T47D (cell line): ENCODE results near the gene GSS.
A peak's percentile ranks its signal among the peaks of the same experiment; 100 is the strongest.

Source experiments
- DNase-seq, 2 experiments: peaks; one replicate each; pipeline versions ENCODE4 v3.0.0 to v3.0.0-alpha.2; 2011 to 2012; ENCODE audit warnings: low read depth in 1 of 2, low spot score in 1 of 2
- JUND ChIP-seq: IDR thresholded peaks from 2 replicates; pipeline ENCODE4 v1.6.1; 2012; ENCODE audit warnings: low read depth
- in situ Hi-C: cut with HindIII; loops from 2 replicates; pipeline ENCODE4 v1.10.0; 2016; ENCODE audit warnings: low sequenced_read_pairs, low pct_unique_long_range_greater_than_20kb

Gene GSS

DNA sequence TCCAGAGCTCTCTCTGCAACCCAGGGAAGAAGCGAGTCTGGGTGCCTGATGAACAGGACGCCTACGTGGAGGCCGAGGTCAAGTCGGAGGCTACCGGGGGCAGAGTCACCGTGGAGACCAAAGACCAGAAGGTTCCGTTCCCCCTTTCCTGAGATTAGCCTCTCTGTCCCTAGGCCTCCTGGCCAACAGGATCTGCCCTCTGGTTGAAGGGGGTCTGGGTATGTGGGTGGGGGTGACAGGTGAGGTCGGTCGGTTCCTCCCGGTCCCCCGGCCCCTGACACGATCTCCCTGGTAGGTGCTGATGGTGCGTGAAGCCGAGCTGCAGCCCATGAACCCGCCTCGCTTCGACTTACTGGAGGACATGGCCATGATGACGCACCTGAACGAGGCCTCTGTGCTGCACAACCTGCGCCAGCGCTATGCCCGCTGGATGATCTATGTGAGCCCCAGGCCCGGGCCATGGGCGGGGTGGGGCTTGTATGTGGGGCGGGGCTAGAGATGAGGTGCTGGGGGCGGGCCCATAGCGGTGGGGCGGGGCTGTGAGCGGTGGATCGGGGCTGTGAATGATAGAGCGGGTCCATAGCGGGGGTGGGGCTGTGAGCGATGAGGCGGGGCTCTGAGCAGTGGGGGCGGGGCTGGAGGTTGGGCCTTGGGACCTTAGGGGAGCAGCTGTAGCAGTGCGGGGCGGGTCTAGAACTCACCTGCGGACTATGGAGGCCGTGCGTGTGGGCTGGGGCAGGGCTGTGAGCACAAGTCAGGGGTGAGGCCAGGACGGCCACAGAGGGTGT, 24.0 kb upstream of the GSS start:
- in situ Hi-C loops: no loop called here
- TF ChIP-seq JUND: no peak
- DNase-seq: no peak

DNA sequence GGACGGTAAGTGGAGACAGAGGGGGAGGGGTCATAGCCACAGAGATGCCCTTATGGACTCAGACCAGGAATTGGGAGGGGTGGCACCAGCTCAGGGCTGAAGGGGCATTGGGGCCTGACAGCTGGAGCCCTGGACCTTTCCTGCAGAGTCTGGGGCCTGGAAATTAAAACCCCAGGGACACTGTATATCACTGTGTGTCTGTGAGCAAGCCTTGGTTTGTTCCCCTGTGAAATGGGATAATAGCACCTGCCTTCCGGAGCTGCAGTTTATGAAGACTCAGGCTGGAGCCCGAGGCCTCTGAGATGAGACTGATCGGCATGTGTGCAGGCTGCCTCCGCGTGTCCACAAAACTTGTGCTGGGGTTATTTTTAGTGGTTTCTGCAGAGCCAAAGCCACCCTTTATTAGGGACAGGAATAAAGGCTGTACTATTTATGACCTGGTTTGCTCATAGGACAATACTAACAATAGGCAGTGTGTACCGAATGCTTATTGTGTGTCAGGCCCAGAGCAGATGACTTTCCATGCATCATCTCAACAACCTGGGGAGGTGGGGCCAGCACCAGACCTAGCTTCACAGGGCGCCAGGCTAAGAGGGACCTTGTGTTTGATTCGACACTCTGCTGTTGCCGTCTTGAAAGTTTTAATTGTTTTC, 22.6 kb upstream of the GSS start:
- TF ChIP-seq JUND: no peak
- DNase-seq: no peak
- in situ Hi-C loops: no loop called here

- in situ Hi-C loops: no loop called here
- no peak for TF ChIP-seq JUND
- no peak for DNase-seq
These were observed 21.9 kb upstream of the GSS start for GRCh38 chr20:34977365-34978091.

GRCh38 chr20:34976286-34976685, 20.7 kb upstream of the GSS start:
- in situ Hi-C loops: no loop called here
- DNase-seq: no peak
- TF ChIP-seq JUND: no peak

- TF ChIP-seq JUND: no peak
- no peak for DNase-seq
- in situ Hi-C loops: no loop called here
These were observed 18.6 kb upstream of the GSS start for GRCh38 chr20:34974246-34974645.

DNA sequence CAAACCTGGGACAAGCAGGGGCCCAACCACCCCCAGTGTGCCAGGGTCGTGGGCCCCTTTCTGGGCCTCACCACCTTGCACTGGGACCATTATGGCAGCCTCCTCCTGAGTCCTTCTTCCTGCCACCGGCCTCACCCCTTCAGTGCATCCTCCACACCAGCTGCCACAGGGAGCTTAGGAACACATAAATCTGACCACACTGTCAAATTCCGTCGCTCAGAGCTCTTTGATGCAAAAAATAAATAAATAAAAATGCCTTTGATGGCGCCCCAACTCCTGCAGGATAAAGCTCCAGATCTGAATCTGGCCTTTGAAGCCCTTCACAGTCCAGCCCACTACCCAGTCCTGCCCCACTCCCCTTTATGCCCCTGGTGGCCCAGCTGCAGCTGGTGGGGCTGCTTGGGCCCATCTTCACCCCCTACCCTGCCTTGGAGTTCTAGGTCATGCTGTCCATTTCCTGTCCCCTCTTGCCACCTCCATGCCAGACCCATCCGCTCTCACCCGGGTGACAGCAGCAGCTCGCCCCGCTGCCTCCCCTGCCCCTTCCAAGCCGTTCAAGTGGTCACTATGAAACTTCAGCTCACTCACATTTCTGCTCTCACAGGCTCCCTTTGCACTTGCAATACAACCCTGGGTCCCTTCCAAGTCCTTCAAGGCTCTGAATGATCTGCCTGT, 16.1 kb upstream of the GSS start:
- in situ Hi-C loops: no loop called here
- DNase-seq: no peak
- no peak for TF ChIP-seq JUND

DNA sequence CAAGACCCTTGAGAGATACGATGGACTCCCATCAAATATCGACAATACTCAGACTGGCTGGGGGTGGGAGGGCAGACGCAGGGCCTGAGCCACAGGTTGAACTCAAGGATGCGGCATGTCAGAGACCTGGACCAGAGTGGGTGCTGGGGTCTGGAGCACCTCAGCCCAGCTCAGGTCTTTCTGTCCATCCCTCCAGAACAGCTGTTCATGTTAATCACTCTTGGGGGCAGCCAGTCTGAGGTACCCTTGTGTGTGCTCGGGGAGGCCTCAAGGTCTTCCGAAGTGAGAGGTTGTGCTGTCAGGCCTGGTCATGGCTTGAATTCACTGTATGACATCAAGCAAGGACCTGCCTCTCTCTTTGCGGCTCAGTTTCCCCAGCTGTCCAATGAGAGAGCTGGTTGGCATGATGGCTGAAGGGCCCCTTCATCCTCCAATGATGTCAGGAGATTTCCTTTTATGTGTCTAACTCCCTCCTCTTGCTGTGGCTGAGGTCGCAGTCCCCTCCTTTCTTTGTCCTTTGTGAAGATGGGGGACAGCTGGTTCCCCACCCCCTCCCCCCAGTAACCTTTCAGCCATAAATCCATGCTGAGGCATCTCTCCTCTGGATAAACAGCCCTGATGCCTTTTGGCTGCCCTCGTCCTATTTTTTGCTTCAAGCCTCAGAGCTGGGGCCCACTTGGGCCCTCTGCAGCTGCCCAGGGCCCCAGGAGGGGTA, 15.4 kb upstream of the GSS start:
- no peak for TF ChIP-seq JUND
- in situ Hi-C loops: no loop called here
- no peak for DNase-seq

- in situ Hi-C loops: no loop called here
- DNase-seq: no peak
- TF ChIP-seq JUND: no peak
These were observed 14.7 kb upstream of the GSS start for GRCh38 chr20:34970193-34970840.

DNA sequence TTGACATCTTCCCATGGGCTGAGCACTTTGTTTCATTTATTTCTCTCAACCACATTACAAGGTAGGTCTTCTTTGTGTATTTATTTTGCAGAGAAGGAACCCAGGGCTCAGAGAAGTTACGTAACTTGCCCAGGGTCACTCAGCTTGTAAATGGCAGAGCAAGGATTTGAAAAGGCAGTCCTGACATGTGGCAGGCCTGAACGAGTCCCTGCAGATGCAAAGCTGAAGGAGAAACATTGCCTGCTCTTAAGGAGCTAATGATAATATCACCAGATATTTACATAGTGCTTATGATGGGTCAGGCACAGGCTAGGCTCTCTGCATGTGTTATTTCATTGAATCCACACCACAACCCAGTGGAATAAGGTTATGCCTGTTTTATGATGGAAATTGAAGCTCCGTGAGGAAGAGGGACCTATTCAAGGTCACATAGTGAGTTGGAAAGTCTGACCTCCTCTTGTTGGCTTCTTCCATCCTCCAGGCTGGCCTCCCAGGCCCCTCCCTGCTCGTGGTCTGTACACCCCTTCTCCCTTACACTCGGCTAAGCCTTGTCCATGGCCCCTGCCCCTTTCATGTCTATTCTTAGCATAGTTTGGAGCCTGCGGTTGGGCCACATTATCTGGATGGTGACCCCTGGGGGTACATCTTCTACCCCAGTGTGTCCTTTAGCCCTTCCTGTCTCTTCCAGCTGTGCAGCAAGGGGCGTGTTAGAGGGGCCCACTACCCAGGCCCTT, 12.6 kb upstream of the GSS start:
- in situ Hi-C loops: no loop called here
- TF ChIP-seq JUND: no peak
- DNase-seq: peak in 1 of 2 experiments; percentile 61

DNA sequence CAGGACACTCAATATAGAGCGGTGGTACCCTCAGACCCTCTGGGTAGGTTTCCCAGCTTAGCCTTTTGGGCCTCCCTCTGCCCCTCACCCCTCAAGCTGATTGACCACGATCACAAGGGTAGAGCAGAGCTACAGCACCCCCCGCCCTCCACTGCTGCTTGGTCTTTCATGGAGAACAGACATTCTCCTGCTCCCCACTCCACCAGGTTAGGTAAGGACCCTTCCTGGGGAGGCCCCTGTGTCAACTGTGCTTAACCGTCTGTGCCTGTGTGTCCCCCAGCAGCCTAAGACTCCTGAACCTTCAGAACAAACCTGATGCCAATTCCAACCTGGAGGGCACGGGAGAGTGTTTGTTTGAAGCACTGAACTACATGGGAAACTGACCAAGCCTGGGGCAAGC, 11.8 kb upstream of the GSS start:
- TF ChIP-seq JUND: no peak
- DNase-seq: no peak
- in situ Hi-C loops: no loop called here

GRCh38 chr20:34965051-34965450, 9.4 kb upstream of the GSS start:
- no peak for TF ChIP-seq JUND
- in situ Hi-C loops: no loop called here

More at GRCh38 chr20:34965051-34965450, 9.4 kb upstream of the GSS start:
- DNase-seq: no peak
